DND-41 (cell line): ENCODE results near the gene TFEC.

Source experiments
- EZH2 ChIP-seq: IDR thresholded peaks from 3 replicates; pipeline ENCODE4 v1.6.1; 2012; ENCODE audit warnings: borderline replicate concordance, low read depth, mild to moderate bottlenecking, moderate library complexity, low read length, inconsistent platforms; ENCODE audit not compliant: severe bottlenecking
- TF ChIP-seq, protein P1 (sequence below): IDR thresholded peaks from 2 replicates; pipeline ENCODE4 v1.5.1; 2012; ENCODE audit warnings: borderline replicate concordance, low read length, moderate library complexity, mild to moderate bottlenecking; ENCODE audit not compliant: poor library complexity, severe bottlenecking; ENCODE audit errors: extremely low read depth

DNA sequence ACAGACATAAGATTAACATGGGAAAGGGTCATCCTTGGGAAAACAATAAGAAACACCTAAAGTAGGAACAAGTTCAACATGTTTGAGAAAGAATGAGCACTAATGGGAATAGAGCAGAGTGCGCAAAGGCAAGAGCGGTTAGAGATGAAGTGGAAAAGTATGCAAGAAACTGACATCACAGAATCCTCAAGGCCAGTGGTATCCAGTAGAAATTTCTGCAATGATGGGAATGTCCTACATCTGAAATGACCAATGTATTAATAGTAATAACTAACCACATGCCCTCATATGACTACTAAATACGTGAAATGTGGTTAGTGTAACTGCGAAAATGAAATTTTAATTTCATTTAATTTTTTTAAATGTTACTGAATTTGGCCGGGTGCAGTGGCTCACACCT lies 54.8 kb downstream of the TFEC start:
- TF ChIP-seq, protein P1, sequence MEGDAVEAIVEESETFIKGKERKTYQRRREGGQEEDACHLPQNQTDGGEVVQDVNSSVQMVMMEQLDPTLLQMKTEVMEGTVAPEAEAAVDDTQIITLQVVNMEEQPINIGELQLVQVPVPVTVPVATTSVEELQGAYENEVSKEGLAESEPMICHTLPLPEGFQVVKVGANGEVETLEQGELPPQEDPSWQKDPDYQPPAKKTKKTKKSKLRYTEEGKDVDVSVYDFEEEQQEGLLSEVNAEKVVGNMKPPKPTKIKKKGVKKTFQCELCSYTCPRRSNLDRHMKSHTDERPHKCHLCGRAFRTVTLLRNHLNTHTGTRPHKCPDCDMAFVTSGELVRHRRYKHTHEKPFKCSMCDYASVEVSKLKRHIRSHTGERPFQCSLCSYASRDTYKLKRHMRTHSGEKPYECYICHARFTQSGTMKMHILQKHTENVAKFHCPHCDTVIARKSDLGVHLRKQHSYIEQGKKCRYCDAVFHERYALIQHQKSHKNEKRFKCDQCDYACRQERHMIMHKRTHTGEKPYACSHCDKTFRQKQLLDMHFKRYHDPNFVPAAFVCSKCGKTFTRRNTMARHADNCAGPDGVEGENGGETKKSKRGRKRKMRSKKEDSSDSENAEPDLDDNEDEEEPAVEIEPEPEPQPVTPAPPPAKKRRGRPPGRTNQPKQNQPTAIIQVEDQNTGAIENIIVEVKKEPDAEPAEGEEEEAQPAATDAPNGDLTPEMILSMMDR = no peak
- TF ChIP-seq EZH2 = no peak
